ENCODE results near the gene PER2.

DNA sequence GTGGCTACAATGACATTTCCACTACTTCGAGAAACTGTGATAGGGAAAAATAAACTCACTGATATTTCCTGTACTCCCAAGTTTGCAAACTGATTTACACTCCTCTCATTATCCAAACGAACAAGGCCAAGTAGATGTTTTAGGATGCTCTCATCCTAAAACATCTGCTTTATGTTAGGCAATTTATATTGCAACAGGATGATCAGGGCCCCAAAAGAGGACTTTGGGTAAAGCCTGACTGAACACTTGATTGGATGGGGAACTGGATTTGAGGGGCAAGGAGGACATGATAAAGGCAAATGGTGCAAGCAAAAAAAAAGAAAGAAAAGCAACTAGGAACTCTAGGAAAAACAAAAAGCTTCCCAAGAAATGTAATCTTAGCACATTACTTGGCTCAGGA, 46.4 kb downstream of the PER2 start:
- TF ChIP-seq, protein P1, sequence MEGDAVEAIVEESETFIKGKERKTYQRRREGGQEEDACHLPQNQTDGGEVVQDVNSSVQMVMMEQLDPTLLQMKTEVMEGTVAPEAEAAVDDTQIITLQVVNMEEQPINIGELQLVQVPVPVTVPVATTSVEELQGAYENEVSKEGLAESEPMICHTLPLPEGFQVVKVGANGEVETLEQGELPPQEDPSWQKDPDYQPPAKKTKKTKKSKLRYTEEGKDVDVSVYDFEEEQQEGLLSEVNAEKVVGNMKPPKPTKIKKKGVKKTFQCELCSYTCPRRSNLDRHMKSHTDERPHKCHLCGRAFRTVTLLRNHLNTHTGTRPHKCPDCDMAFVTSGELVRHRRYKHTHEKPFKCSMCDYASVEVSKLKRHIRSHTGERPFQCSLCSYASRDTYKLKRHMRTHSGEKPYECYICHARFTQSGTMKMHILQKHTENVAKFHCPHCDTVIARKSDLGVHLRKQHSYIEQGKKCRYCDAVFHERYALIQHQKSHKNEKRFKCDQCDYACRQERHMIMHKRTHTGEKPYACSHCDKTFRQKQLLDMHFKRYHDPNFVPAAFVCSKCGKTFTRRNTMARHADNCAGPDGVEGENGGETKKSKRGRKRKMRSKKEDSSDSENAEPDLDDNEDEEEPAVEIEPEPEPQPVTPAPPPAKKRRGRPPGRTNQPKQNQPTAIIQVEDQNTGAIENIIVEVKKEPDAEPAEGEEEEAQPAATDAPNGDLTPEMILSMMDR (IDR thresholded peaks at IDR 0.05) = no peak
- no peak for TF ChIP-seq POLR2A (IDR thresholded peaks at IDR 0.05)
